ENCODE results near the gene AFAP1.

AFAP1 gene

DNA sequence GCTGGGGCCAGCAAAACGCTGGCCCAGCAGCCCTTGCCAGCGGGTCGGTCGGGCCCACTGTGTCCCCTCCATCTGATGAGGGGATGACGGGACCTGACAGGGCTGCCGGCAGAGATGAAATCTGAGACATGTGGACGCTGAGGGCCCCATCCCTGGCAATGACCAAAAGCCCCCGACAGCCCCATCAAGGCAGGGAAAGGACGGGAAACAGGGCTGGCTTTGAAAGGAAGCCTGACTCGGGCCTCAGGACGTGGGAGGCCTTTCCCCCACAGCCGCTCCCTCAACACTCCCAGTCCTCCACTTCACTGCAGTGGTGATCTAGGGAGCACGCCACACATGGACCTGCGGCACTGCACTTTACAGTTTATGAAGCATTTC, 202.4 kb downstream of the AFAP1 start:
- Histone ChIP-seq H3K4me3 (ENCODE audit: low read length in 2 of 2) (no peak overlapping the region), H3K9ac (ENCODE audit: low read depth in 1 of 2, low read length in 2 of 2) (no peak overlapping the region), H3K27ac (ENCODE audit: low read depth in 2 of 2, low read length in 2 of 2) (no peak overlapping the region), H3K4me1 (ENCODE audit: control insufficient read depth in 2 of 2, insufficient read depth in 2 of 2, low read length in 2 of 2) (no peaks in the 10 kb centered on the region), H3K9me3 (ENCODE audit: control insufficient read depth in 2 of 2, low read length in 2 of 2) (no peaks in the 10 kb centered on the region), H3K36me3 (ENCODE audit: control insufficient read depth in 2 of 2, insufficient read depth in 2 of 2, low read length in 2 of 2) (no peaks in the 10 kb centered on the region), H3K27me3 (ENCODE audit: control insufficient read depth in 2 of 2, insufficient read depth in 2 of 2, low read length in 2 of 2) (peaks cover 0 to 4% of the 10 kb centered on the region in 2 donors)

- Histone ChIP-seq H3K27me3 (ENCODE audit: control insufficient read depth in 2 of 2, insufficient read depth in 2 of 2, low read length in 2 of 2) (peaks cover 0 to 4% of the 10 kb centered on the region in 2 donors), H3K4me3 (ENCODE audit: low read length in 2 of 2) (no peak overlapping the region), H3K9ac (ENCODE audit: low read depth in 1 of 2, low read length in 2 of 2) (no peak overlapping the region), H3K36me3 (ENCODE audit: control insufficient read depth in 2 of 2, insufficient read depth in 2 of 2, low read length in 2 of 2) (no peaks in the 10 kb centered on the region), H3K4me1 (ENCODE audit: control insufficient read depth in 2 of 2, insufficient read depth in 2 of 2, low read length in 2 of 2) (no peaks in the 10 kb centered on the region), H3K9me3 (ENCODE audit: control insufficient read depth in 2 of 2, low read length in 2 of 2) (no peaks in the 10 kb centered on the region), H3K27ac (ENCODE audit: low read depth in 2 of 2, low read length in 2 of 2) (no peak overlapping the region)
Observed at GRCh38 chr4:7736436-7737267, 203.0 kb downstream of the AFAP1 start.

DNA sequence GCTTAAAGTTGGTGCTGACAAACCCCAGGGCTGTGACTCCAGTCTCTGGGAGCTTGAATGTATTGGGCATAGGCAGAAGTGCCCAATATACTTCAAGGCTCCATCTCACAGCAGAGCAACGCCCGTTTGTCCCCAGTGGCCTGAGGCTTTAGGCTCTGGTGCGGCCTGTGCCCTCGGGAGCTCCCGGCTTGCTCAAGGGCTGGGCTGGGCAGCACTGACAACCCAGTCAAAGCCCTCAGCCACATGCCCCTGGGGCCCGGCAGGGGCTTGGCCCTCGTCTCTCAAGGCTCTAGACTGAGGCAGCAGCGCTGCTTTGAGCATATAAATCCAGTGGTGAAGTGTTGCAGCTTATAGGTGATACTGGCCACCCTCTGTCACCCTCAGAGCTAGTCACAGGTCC, 203.7 kb downstream of the AFAP1 start:
- Histone ChIP-seq H3K9me3 (ENCODE audit: control insufficient read depth in 2 of 2, low read length in 2 of 2) (no peaks in the 10 kb centered on the region), H3K27ac (ENCODE audit: low read depth in 2 of 2, low read length in 2 of 2) (no peak overlapping the region), H3K27me3 (ENCODE audit: control insufficient read depth in 2 of 2, insufficient read depth in 2 of 2, low read length in 2 of 2) (peaks cover 0 to 4% of the 10 kb centered on the region in 2 donors), H3K4me1 (ENCODE audit: control insufficient read depth in 2 of 2, insufficient read depth in 2 of 2, low read length in 2 of 2) (no peaks in the 10 kb centered on the region), H3K36me3 (ENCODE audit: control insufficient read depth in 2 of 2, insufficient read depth in 2 of 2, low read length in 2 of 2) (no peaks in the 10 kb centered on the region), H3K4me3 (ENCODE audit: low read length in 2 of 2) (no peak overlapping the region), H3K9ac (ENCODE audit: low read depth in 1 of 2, low read length in 2 of 2) (no peak overlapping the region)

GRCh38 chr4:7735395-7735794, 204.3 kb downstream of the AFAP1 start:
- Histone ChIP-seq H3K27ac (ENCODE audit: low read depth in 2 of 2, low read length in 2 of 2) (no peak overlapping the region), H3K4me1 (ENCODE audit: control insufficient read depth in 2 of 2, insufficient read depth in 2 of 2, low read length in 2 of 2) (no peaks in the 10 kb centered on the region), H3K27me3 (ENCODE audit: control insufficient read depth in 2 of 2, insufficient read depth in 2 of 2, low read length in 2 of 2) (peaks cover 0 to 4% of the 10 kb centered on the region in 2 donors), H3K36me3 (ENCODE audit: control insufficient read depth in 2 of 2, insufficient read depth in 2 of 2, low read length in 2 of 2) (no peaks in the 10 kb centered on the region), H3K9me3 (ENCODE audit: control insufficient read depth in 2 of 2, low read length in 2 of 2) (no peaks in the 10 kb centered on the region), H3K4me3 (ENCODE audit: low read length in 2 of 2) (no peak overlapping the region), H3K9ac (ENCODE audit: low read depth in 1 of 2, low read length in 2 of 2) (no peak overlapping the region)

DNA sequence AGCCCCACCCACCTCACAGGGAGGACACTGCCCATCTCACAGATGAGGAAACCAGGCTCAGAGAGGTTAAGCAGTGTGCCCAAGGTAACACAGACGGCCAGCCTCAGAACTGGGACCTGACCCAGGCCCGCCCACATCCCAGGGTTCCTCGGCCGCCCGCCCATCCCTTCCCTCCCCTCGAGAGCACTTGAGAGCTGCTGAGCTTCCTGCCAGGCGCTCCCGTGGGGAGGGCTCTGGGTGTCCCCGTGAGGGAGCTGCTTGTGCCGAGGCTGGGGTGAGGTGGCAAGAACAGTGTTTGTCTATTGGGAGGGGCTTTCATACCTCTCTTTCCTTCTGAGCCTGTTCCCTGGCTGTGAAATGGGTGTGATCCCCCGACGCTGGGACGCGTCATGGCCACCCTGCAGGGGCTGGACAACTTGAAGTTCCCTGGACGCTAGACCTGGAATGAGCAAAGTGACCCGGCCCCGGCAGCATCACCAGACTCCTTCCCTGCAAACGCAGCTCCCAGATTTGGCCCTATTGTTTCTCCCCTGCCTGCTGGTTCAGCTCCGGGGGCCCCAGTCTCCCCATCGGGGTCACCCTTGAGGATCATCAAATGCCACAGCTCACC, 204.9 kb downstream of the AFAP1 start:
- no peaks in the 10 kb centered on the region for H3K9me3 ChIP-seq (ENCODE audit: control insufficient read depth in 2 of 2, low read length in 2 of 2)
- H3K27ac ChIP-seq (ENCODE audit: low read depth in 2 of 2, low read length in 2 of 2), result no peak overlapping the region
- no peaks in the 10 kb centered on the region for H3K4me1 ChIP-seq (ENCODE audit: control insufficient read depth in 2 of 2, insufficient read depth in 2 of 2, low read length in 2 of 2)
- H3K27me3 ChIP-seq (ENCODE audit: control insufficient read depth in 2 of 2, insufficient read depth in 2 of 2, low read length in 2 of 2), result peaks cover 0 to 4% of the 10 kb centered on the region in 2 donors
- H3K9ac ChIP-seq (ENCODE audit: low read depth in 1 of 2, low read length in 2 of 2), result no peak overlapping the region
- no peaks in the 10 kb centered on the region for H3K36me3 ChIP-seq (ENCODE audit: control insufficient read depth in 2 of 2, insufficient read depth in 2 of 2, low read length in 2 of 2)
- no peak overlapping the region for H3K4me3 ChIP-seq (ENCODE audit: low read length in 2 of 2)

- H3K4me1 ChIP-seq (ENCODE audit: control insufficient read depth in 2 of 2, insufficient read depth in 2 of 2, low read length in 2 of 2), result no peaks in the 10 kb centered on the region
- peaks cover 0 to 4% of the 10 kb centered on the region in 2 donors for H3K27me3 ChIP-seq (ENCODE audit: control insufficient read depth in 2 of 2, insufficient read depth in 2 of 2, low read length in 2 of 2)
- H3K36me3 ChIP-seq (ENCODE audit: control insufficient read depth in 2 of 2, insufficient read depth in 2 of 2, low read length in 2 of 2), result no peaks in the 10 kb centered on the region
- H3K4me3 ChIP-seq (ENCODE audit: low read length in 2 of 2), result no peak overlapping the region
- no peak overlapping the region for H3K27ac ChIP-seq (ENCODE audit: low read depth in 2 of 2, low read length in 2 of 2)
- H3K9me3 ChIP-seq (ENCODE audit: control insufficient read depth in 2 of 2, low read length in 2 of 2), result no peaks in the 10 kb centered on the region
- H3K9ac ChIP-seq (ENCODE audit: low read depth in 1 of 2, low read length in 2 of 2), result no peak overlapping the region
Observed at GRCh38 chr4:7733801-7734650, 205.6 kb downstream of the AFAP1 start.

GRCh38 chr4:7733201-7733600, 206.5 kb downstream of the AFAP1 start:
- no peaks in the 10 kb centered on the region for H3K9me3 ChIP-seq (ENCODE audit: control insufficient read depth in 2 of 2, low read length in 2 of 2)
- no peak overlapping the region for H3K9ac ChIP-seq (ENCODE audit: low read depth in 1 of 2, low read length in 2 of 2)
- no peaks in the 10 kb centered on the region for H3K36me3 ChIP-seq (ENCODE audit: control insufficient read depth in 2 of 2, insufficient read depth in 2 of 2, low read length in 2 of 2)
- H3K27me3 ChIP-seq (ENCODE audit: control insufficient read depth in 2 of 2, insufficient read depth in 2 of 2, low read length in 2 of 2), result peaks cover 0 to 4% of the 10 kb centered on the region in 2 donors
- no peaks in the 10 kb centered on the region for H3K4me1 ChIP-seq (ENCODE audit: control insufficient read depth in 2 of 2, insufficient read depth in 2 of 2, low read length in 2 of 2)
- H3K27ac ChIP-seq (ENCODE audit: low read depth in 2 of 2, low read length in 2 of 2), result no peak overlapping the region
- H3K4me3 ChIP-seq (ENCODE audit: low read length in 2 of 2), result no peak overlapping the region

DNA sequence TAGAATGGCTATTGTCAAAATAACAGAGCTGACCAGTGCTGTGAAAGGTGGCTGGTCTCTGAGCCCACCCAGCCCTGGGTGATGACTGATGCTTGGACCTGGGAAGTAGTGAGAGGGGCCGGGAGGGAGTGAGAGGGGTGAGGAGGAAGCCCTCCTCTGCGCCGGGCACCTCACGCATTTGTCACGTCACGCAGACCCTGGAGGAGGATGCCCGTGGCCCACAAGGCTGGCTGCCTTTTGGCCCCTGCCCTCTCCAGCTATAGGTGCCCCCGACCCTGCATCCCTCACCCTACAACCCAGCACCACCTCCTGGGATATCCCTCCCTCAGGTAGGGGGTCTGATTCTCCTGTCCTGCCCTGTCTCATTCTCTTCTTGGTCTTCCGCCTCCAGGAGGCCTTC, 207.4 kb downstream of the AFAP1 start:
- Histone ChIP-seq H3K36me3 (ENCODE audit: control insufficient read depth in 2 of 2, insufficient read depth in 2 of 2, low read length in 2 of 2) (no peaks in the 10 kb centered on the region), H3K4me3 (ENCODE audit: low read length in 2 of 2) (no peak overlapping the region), H3K27me3 (ENCODE audit: control insufficient read depth in 2 of 2, insufficient read depth in 2 of 2, low read length in 2 of 2) (peaks cover 0 to 4% of the 10 kb centered on the region in 2 donors), H3K9ac (ENCODE audit: low read depth in 1 of 2, low read length in 2 of 2) (no peak overlapping the region), H3K9me3 (ENCODE audit: control insufficient read depth in 2 of 2, low read length in 2 of 2) (no peaks in the 10 kb centered on the region), H3K4me1 (ENCODE audit: control insufficient read depth in 2 of 2, insufficient read depth in 2 of 2, low read length in 2 of 2) (no peaks in the 10 kb centered on the region), H3K27ac (ENCODE audit: low read depth in 2 of 2, low read length in 2 of 2) (no peak overlapping the region)

DNA sequence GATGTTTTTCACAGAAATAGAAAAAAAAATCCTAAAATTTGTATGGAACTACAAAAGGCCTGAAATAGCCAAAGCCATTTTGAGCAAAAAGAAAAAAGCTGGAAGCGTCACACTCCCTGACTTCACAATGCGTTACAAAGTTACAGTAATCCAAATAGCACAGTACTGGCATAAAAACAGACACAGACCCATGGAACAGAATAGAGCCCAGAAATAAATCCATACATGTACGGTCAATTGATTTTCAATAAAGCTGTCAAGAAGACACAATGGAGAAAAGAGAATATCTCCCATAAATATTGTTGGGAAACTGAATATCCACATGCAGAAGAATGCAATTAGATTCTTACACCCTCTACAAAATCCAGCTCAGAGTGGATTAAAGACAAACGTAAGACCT, 208.2 kb downstream of the AFAP1 start:
- H3K27me3 ChIP-seq (ENCODE audit: control insufficient read depth in 2 of 2, insufficient read depth in 2 of 2, low read length in 2 of 2), result peaks cover 0 to 4% of the 10 kb centered on the region in 2 donors
- no peaks in the 10 kb centered on the region for H3K36me3 ChIP-seq (ENCODE audit: control insufficient read depth in 2 of 2, insufficient read depth in 2 of 2, low read length in 2 of 2)
- H3K9ac ChIP-seq (ENCODE audit: low read depth in 1 of 2, low read length in 2 of 2), result no peak overlapping the region
- H3K4me3 ChIP-seq (ENCODE audit: low read length in 2 of 2), result no peak overlapping the region
- H3K4me1 ChIP-seq (ENCODE audit: control insufficient read depth in 2 of 2, insufficient read depth in 2 of 2, low read length in 2 of 2), result no peaks in the 10 kb centered on the region
- H3K9me3 ChIP-seq (ENCODE audit: control insufficient read depth in 2 of 2, low read length in 2 of 2), result no peaks in the 10 kb centered on the region
- H3K27ac ChIP-seq (ENCODE audit: low read depth in 2 of 2, low read length in 2 of 2), result no peak overlapping the region

DNA sequence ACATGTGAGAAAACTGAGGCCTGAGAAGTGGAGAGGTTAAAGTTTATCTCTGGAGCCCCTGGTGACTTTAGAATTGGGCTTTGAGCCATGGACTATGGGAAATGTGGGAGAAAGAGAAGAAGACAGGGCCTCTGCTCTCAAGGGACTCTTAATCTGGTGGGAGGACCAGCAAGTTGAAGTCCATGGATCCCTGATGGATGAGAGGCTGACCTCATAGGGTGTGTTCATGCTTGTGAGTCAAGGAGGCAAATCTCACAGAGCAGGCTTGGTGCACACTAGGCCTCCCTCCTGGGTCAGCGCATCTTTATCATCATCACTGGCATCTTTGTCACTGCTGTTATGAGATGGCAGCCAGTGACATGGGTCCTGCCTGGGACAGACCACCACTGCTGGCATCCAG, 211.9 kb downstream of the AFAP1 start:
- Histone ChIP-seq H3K27me3 (ENCODE audit: control insufficient read depth in 2 of 2, insufficient read depth in 2 of 2, low read length in 2 of 2) (no peaks in the 10 kb centered on the region), H3K4me3 (ENCODE audit: low read length in 2 of 2) (no peak overlapping the region), H3K9ac (ENCODE audit: low read depth in 1 of 2, low read length in 2 of 2) (no peak overlapping the region), H3K36me3 (ENCODE audit: control insufficient read depth in 2 of 2, insufficient read depth in 2 of 2, low read length in 2 of 2) (no peaks in the 10 kb centered on the region), H3K4me1 (ENCODE audit: control insufficient read depth in 2 of 2, insufficient read depth in 2 of 2, low read length in 2 of 2) (no peaks in the 10 kb centered on the region), H3K9me3 (ENCODE audit: control insufficient read depth in 2 of 2, low read length in 2 of 2) (no peaks in the 10 kb centered on the region), H3K27ac (ENCODE audit: low read depth in 2 of 2, low read length in 2 of 2) (no peak overlapping the region)

Measured in mucosa of rectum (tissue), 2 donors.